Subcutaneous adipose tissue (tissue), 4 donors: ENCODE data around the gene GCLC. TPM values are rescaled to one million over a fixed set of nuclear protein-coding genes. Genes with fewer than 3 reads are reported as not detected.

ENCODE experiments used
- CTCF ChIP-seq: fragments of 450-650 bp; IDR thresholded peaks from one replicate; pipeline ENCODE4 v1.5.1; 2016; ENCODE audit warnings: low read depth, mild to moderate bottlenecking, control low read depth, antibody characterized with exemption, moderate library complexity
- total RNA-seq, 4 donors: library from RNA; depleted of rRNA; stranded (reverse); fragments of >200 nt; gene quantifications; one replicate each; pipeline ENCODE4 v1.1.0, GENCODE V29; 2016

Gene GCLC
- total RNA-seq: 100 to 1,000 TPM in 1 of 4 donors, 10 to 100 TPM in 3; 46.9 to 114 (median 56.8) TPM

DNA sequence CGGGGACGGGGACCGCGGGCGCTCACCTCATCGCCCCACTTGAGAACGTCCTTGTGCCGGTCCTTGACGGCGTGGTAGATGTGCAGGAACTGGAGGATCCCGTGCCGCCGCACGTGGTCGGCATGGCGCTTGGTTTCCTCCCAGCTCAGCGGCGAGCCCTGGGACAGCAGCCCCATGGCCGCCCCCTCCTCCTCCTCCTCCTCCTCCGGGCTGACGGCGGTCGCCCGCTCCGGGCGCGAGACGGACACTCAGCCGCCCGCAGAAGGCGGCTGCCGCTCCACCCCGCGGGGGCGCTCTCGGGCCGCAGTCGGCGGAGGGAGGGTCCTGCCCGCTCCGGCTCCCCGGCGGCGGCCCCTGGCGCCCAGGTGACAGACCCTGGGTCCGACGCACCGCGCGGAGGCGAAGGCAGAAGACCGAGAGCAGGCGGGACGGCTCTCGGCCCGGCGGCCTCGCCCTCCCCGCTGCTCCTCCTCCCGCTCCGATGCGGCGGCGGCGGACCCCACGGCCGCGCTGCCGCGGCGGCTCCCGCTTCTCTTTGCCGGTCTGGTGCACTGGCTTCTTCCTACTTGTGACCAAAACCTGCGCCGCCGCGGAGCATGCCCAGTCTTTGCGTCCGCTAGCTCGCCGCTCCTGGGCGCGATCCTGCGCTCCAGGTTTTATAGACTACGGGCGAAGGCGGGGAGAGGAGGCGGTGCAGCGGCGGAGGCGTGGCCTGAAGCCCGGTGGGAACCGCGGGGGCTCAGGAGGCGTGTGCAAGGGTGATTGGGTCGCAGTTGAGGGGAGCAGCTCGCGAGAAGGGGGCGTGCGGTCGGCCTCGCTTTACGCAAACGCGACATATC is at the start of gene GCLC:
TSS of gene GCLC (minus strand) at position 632 of the 839 bp plus-strand sequence. CDS start at position 176, 456 bp downstream.
- no peak for TF ChIP-seq CTCF

- no peak for TF ChIP-seq CTCF
Measured at GRCh38 chr6:53594596-53594995, 49.7 kb upstream of the GCLC start.

DNA sequence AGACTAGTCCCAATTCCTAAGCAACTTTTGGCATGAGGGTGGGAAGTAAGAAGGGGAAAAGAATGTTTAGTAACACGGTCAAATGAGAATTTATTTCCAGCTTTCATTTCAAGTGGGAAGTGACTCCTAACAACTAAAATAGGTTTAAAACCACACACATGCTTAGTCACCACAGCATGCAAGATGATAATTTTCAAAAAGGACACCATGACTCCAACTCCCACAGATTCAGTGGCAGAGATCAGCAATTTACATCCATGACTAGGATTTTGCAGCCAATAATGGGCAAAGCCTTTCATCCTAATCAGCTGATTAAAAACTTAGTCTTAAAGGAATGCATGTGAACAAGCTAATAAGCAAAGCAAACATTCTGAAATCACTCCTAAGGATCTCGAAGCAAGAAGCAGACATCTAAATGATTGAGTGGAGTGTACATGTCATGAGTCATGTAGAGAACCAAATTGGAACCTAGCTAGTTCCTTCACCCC is 48.1 kb upstream of the GCLC start:
- no peak for TF ChIP-seq CTCF

DNA sequence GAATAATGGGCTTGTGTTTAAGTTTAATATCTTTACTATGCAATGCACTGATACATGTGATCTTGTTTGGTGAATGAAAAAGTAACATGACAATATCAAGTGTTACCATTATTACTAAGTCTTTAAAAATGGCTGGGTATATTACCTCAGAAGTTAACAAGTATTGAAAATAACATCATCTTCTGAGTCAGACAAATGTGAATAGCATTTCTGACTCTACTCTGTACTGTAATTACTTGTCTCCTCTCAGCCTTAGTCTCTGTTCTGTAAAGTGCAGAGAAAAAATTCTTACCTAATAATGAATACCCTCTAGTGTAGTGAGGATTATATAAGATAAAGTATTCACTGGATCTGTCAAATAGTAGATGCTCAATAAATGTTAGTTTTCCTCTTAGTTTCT is 47.0 kb upstream of the GCLC start:
- no peak for TF ChIP-seq CTCF

DNA sequence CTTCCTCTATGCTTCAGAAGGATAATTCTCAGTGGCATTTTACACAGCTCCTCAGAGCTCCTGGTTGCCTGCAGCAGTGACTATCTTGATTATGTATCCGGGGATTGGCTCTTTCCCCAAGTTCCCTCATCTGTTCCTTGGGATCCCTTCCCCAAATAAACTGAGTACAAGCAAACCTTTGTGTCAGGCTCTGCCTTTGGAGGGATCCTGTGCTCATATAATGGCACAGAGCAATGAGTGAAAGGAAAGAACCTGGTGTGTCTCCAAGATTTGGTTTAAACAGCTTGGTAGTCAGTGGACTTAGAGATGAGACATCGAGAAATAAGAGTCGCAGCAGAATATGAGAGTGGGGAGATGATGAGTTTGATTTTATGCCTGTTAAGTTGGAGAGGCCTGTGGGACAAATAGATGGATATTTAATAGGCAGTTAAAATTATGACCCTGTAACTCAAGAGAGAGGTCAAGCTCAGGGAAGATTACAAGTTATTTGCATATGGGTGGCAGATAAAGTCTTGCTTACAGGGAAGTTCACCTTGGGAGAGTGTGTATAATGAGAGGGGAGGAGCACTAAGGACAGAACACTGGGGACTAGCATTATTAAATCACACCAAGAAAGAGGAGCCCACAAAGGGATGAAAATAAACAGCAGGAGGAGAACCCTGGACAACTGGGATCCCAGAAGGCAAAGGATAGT is 44.1 kb upstream of the GCLC start:
- TF ChIP-seq CTCF: no peak

DNA sequence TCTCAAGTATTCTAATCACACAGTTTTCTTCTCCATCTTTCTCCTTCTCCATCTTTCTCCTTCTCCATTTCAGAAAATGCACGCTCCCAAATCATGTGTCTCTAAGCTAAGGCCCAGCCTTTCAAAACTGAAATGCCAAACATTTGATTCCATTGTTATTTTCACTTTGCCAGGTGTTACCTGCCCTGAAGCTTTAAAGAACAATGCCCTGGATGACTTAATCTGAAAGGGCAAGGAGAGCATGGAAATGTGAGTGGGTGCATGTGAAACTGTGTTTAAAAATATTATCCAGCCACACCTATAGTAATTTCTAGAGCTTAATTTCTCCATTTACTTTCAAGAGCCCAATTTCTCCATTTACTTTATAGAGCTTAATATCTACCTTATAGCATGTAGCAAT is 42.4 kb upstream of the GCLC start:
- TF ChIP-seq CTCF: no peak

GRCh38 chr6:53585208-53585900 is 40.5 kb upstream of the GCLC start:
- no peak for TF ChIP-seq CTCF
